ENCODE data around the gene MYL7.
"Not testable (repeated sequence)": the region's sequence is repeated elsewhere in the genome, so short reads cannot be mapped to it uniquely, and the experiment has no call there.

The MYL7 gene

DNA sequence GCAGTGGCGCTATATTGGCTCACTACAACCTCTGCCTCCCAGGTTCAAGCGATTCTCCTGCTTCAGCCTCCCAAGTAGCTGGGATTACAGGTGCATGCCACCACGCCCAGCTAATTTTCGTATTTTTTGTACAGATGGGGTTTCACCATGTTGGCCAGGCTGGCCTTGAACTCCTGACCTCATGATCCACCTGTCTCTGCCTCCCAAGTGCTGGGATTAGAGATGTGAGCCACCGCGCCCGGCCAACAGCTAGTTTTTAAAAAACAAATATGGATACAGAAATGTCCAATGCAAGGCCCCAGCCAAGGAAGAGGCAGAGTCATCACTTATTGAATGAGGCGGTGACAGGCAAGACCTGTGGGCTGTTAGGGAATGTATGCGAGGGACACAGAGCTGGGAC is 30.8 kb upstream of the MYL7 start:
- not testable (repeated sequence) for DNase-seq

GRCh38 chr7:44167920-44168319 is 26.8 kb upstream of the MYL7 start:
- no peak for DNase-seq

DNA sequence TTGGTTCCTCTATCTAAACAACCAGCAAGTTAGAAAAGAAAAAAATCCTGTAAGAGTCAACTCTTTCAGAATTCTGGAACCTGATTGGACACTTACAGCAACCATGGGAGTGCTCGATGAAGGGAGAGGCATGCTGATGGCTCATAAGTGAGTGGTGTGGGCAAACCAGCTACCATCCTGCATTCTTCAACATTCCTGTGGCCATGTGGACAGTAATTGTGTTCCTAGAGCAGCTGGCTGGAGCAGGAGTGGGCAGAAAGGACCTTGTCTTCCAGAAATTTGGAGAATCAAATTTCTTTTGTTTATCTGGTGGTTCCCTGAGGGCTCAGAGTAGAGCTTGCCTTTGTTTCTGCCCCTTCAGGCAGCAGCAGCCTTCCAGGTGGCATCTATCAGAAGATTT is 22.5 kb upstream of the MYL7 start:
- no peak for DNase-seq

- no peak for DNase-seq
Observed at GRCh38 chr7:44162785-44163395, 21.8 kb upstream of the MYL7 start.

- DNase-seq = no peak
Observed at GRCh38 chr7:44162179-44162578, 21.0 kb upstream of the MYL7 start.

DNA sequence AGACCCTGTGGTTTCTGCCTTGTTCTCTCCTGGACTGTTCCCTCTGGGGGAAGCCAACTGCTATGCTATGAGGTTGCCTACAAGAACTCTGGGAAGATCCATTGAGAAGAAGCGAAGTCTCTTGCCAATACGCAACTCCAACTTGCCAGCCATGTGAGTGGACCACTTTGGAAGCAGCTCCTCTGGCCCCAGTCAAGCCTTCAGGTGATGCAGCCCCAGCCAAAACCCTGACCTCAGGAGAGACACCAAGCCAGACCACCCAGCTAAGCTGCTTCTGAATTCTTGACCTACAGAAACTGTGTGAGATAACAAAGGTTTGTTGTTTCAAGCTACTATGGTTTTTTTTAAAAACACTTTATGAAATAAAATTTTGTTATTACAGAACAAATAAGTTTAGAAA is 20.2 kb upstream of the MYL7 start:
- DNase-seq = no peak

DNA sequence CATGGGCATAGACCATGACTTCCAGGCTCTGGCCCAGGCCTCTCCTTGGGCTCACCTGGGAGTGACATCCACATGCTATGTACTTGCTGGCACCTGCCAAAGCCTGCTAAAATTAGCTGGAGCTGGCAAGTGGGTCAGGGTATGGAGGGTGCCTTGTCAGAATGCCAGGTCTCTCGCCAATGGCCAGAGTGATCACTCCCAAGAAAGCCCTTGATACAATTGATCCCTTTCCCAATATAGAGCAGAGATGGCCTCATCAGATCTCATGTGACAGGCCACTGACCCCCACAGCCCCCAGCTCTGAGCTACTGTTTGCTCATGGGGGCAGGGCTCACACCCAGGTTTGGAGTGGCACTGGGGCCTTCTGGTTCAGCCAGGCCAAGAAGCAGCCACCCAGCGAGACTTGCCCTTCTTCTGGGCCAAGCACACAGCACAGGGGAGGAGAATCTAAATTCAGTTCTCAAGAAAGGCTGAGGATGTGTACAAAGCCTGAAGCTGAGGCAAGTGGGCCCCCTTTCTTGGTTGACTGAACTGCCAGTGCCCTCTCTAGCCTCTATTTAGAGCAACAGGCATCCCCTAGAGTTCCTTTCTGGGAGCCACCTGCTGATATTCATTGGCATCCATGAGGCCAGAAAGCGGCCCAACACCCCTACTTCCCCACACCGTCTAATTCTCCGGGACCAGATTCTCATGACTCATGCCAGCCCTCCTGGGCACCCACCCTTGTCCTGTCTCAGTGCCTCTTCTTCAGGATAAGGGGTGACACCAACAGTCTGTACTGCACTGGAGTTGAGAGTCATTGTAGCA is 18.9 kb upstream of the MYL7 start:
- no peak for DNase-seq

- no peak for DNase-seq
Observed at GRCh38 chr7:44158873-44159631, 17.9 kb upstream of the MYL7 start.

- DNase-seq = no peak
Observed at GRCh38 chr7:44158096-44158872, 17.2 kb upstream of the MYL7 start.

- DNase-seq = no peak
Observed at GRCh38 chr7:44157116-44158080, 16.3 kb upstream of the MYL7 start.

DNA sequence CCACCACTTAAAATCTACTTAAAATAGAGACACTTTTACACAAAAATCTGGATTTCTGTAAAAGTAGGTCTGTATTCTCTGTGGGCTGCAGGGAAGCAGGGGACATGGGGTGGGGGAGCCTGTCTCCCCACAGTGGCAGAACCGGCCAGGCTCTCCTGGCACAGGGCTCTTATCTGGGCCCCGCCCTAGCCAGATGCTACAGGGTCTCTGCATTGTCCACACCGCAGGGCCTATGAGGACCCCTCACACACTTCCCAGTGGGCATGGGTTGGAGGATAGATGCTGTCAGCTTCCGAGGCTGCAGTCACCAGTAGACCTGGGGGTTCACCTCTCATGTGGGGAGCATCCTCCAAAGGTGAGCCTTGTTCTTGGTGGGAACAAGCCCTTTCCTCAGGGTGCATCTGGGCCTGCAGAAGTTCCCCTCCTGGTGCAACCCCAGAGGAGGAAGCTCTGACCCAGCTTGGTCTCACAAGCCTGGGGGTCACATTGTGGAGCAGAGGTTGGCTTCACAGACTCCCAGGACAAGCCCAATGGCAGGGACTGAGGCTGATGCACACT is 15.4 kb upstream of the MYL7 start:
- DNase-seq = no peak

DNA sequence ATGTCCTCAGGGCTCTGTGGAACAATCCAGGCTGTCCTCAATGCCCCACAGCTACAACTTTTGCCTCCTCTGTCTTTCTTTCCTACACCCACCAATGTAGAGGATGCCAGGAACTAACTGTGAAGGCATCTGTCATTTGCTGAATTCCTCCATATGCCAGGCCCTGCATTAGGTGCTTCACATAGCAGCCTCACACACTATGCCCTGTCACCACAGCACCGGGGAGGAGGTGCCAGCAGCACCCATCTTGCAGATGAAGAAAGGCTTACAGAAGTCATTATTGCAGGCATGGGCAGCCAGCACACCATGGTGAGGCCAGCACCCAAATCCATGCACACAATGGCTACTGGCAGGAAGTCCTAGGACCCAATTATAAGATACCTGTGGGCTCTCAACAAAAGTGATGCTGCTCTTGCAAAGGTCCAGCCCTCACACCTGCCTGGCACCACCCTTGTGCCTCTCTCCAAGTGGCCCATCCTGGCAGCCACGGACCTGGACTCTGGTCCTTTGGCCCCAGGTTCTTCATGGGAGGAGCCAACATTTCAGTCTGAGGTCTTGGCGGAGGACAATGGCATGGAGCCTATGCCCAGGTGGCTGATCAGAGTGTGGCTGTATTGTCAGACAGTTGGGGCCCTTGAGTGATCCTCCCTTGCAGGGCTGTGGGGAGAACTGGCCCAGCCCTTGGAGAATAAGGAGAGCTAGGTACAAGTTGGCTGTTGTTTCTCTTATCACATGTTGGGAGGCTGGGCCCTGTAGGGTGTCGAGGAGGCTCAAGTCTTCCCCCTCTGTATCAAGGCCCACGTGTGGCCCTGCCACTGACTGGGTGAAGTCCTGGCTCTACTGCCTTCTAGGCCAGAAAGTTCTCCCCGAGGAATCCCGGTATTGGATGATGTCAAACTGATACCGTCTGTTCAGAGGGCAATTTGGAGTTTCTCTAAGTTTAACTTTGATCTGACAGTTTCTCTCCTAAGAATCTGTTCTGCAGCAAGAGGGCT is 14.4 kb upstream of the MYL7 start:
- no peak for DNase-seq

- no peak for DNase-seq
Observed at GRCh38 chr7:44154703-44155102, 13.6 kb upstream of the MYL7 start.

GRCh38 chr7:44153948-44154335 is 12.8 kb upstream of the MYL7 start:
- no peak for DNase-seq

DNA sequence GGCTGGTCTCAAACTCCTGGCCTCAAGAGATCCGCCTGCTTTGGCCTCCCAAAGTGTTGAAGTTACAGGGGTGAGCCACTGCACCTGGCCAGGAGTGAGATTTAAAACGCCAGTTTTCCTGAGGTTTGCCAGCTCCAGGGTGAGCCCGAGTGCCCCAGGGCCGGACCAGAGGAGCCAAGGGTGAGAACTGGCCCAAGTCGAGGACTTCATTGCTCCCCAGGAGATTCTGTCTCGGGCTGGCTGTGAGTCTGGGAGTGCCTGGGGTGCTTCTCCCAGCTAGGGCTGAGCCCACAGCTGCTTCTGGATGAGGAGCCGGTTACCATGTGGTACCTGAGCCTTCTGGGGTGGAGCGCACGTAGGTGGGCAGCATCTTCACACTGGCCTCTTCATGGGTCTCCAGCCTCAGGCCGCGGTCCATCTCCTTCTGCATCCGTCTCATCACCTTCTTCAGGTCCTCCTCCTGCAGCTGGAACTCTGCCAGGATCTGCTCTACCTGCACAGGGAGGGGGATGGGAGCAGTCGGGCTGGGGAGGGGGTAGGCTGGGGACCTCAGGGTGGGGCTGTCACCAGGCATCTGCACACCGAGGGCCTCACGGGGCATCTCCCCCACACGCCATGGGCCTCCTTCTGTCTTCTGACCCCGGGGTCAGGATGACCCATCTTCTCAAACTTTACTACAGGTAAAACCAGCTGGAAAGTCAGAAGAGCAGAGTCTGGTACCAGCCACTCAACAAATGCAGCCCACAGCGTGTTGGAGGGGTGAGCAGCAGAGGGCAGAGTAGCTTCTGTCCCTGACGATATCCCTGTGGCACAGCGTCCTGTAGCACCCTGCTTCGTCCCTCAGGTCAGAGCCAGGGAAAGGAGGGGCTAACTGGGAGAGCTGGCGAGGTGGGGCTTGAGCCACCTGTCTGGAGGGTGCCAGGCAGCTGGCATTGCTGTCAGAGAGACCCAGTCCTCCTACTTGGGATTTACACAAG is 12.1 kb upstream of the MYL7 start:
- no peak for DNase-seq

- no peak for DNase-seq
Observed at GRCh38 chr7:44151956-44152355, 10.8 kb upstream of the MYL7 start.

DNA sequence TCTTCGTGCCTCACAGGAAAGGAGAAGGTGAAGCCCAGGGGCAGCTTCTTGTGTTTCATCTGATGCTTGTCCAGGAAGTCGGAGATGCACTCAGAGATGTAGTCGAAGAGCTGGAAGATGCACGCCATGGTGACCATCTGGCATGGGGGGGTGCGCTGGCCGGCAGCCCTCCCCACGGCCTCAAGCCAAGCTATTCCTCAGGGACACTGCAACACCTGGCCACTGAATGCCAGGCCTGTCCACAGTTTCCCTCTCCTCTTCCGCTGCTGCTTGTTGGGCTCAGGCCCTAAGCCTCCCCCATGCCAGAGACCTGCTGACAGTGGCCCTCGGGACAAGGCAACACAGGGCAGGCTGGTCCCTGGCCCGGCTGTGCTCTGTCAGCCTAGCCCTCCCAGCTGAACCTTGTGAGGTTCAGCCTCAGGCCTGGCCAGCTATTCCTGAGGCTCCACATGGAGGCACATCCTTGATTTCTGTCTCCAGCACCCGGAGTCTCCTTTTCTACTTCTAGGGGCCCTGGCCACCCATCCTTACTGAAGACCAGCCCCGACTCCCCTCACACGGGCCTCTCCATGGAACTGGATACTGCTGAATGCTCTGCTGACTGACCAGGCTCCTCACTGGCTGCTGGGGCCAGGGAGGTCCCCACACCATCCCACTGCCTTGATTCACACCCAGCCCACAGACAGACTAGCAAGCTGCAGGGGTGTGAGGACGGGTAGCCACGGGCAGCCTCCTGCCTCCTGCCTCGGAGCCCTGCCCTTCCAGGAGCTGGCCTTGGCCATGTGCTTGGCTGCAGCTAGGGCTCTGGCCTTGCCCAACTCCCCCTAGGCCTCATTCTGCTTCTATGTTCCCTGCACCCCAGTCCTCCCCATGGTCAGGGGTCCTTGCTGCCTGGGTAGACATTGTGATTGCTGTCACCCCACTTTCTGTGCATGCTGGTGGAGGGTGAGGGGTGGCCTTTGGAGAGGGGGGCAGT is 10.1 kb upstream of the MYL7 start:
- DNase-seq = no peak

- no peak for DNase-seq
Observed at GRCh38 chr7:44150466-44150832, 9.3 kb upstream of the MYL7 start.

All from activated CD4-positive, alpha-beta T cell treated with anti-CD3 and anti-CD28 coated beads, Interleukin-2, amount 50 U/mL, for 48 hours (primary cell).